HG03439 (cell line): ENCODE data around the gene KNOP1.

Experiments
- ATAC-seq: cut with Tn5 transposase; IDR thresholded peaks from one replicate; pipeline ENCODE4 v1.9.1; 2021; ENCODE audit warnings: mild to moderate bottlenecking, moderate library complexity; ENCODE audit not compliant: unreplicated experiment

KNOP1 gene, protein sequence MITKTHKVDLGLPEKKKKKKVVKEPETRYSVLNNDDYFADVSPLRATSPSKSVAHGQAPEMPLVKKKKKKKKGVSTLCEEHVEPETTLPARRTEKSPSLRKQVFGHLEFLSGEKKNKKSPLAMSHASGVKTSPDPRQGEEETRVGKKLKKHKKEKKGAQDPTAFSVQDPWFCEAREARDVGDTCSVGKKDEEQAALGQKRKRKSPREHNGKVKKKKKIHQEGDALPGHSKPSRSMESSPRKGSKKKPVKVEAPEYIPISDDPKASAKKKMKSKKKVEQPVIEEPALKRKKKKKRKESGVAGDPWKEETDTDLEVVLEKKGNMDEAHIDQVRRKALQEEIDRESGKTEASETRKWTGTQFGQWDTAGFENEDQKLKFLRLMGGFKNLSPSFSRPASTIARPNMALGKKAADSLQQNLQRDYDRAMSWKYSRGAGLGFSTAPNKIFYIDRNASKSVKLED

DNA sequence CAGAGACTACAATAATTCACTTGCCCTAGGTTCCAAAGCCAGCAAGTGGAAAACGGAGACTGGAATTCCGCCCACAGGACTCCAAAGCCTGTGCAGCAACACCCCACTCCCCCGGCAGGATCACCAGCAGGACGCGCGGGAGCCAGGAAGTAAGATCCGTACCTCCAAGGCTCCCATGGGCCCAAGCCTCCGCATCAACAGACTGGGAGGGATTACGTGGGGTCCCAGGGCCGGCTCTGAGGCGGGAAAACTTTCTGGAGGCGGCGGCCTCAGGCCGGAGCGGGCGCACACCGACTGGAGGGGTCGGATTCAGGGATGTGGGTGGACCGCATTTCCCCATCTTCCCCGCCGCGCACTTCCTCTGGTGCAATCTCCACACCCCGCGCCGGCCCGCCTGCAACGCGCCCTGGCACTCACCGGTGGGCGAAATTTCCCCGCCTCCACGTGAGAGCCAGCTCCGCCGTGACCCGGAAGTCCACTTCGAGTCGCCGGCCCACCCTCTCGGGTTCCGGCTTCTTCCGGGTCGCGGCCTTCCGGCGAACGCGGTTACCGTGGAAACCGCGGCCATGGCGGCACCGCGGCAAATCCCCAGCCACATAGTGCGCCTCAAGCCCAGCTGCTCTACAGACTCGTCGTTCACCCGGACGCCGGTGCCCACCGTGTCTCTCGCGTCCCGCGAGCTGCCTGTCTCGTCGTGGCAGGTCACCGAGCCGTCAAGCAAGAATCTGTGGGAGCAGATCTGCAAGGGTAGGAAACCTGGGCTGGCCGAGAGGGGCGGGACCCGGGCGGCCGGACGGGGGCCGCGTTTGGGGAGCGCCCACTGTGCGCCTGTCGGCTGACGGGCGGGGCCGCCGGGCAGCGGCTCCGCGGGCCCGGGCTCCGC, at the start of gene KNOP1, which contains the start of gene IQCK:
KNOP1 (minus strand) TSS at position 487 of the 883 bp plus-strand sequence. CDS start 3,192 bp downstream, outside the sequence.
IQCK (plus strand) TSS at position 531 of the 883 bp plus-strand sequence; CDS start at position 567, 36 bp downstream.
- peak; percentile 95 for ATAC-seq

DNA sequence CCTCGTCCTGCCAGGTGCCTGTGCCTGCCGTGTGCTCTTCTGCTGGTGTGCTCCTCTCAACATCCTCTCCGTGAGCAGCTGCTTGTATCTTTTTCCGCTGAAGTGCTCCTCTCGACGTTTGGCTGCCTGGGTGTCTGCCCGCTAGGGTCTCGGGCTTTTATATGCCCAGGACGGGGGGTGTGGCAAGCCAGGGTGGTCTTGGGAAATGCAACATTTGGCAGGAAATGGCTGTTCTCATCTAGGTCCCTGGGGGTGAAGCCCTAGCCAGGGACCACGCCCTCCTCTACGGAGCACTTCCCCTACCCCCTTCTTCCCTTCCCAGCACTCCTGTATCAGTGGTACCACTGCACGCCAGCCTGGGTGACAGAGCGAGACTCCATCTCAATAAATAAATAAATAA, 49.5 kb upstream of the KNOP1 start:
- no peak for ATAC-seq

DNA sequence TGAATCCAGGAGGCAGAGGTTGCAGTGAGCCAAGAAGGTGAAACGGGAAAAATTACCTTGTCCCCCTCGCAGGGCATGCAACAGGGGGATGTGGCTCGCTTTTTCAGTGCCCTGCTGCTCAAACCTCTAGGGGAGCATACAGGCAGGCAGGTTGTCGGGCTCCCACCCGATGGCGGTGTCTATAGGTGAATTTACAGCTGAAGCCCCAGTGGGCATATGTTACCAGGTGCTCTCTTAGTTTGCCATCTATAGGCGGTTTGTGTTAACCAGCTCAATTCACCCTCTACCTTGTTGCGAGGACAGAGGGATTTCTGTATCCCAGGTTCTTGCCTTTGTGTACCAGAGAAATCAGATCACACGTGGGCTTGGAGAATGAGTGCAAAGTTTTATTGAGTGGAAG, 49.0 kb upstream of the KNOP1 start:
- no peak for ATAC-seq

DNA sequence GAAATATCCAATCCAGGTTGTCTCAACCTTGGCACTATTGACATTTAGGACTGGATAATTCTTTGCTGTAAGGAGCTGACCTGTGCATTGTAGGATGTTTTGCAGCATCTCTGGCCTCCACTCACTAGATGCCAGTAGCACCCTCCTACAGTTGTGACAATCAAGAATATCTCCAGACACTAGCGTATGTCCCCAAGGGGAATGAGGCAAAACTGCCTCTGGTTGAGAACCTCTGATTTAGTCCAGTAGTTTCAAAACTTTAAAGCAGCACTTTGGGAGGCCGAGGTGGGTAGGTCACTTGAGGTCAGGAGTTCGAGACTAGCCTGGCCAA, 48.5 kb upstream of the KNOP1 start:
- ATAC-seq: no peak

DNA sequence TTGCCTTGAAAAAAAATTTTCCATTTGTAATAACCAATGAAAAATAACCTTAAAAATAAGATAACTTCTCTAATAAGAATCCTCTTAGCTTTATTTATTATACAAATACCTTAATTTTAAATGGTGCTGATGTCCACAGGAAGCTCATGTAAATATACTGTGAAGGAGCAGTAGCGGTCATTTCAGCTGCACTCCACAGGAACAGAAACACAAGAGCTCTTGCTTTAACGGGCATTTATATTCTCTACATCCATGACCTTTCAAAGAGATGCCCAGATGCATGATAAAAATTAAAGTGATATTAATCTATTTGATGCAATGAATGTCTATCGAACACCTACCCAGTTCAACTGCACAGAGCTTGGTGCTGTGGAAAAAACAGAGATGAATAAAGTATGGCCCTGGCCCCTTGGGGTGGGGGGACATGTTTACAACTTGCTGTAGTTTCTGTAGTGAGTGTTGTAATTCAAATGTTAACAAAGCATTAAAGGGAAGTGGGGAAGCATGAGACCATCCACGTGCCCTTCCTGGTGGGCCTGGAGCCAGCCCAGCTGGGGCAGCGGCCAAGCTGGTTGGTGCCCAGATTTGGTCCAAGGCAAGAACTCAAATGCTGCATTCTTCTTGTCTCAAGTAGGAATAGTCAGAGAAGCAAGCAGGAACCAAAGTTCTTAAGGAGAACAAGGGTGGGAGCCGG, 48.0 kb upstream of the KNOP1 start:
- ATAC-seq: no peak

DNA sequence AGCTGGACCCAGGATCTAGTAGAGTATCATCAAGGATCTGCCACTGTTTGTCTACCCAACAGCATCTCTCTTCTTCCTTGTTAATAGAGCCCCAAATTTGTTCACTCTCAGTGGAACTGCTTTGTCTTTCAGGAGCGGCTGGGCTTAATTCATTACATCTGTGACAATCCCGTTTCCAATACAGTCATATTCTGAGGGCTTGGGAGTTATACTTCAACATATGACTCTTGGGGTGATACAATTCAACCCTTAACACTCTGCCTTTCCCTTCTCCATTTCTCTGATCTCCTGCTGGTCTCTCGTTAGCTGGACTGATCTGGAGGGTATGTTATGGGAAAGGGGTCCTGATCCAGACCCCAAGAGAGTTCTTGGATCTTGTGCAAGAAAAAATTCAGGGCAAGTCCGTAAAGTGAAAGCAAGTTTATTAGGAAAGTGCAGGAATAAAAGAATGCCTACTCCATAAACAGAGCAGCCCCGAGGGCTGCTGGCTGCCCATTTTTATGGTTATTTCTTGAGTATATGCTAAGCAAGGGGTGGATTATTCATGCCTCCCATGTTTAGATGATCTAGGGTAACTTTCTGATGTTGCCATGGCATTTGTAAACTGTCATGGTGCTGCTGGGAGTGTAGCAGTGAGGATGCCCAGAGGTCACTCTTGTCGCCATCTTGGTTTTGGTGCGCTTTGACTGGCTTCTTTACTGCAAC, 42.5 kb upstream of the KNOP1 start:
- no peak for ATAC-seq

DNA sequence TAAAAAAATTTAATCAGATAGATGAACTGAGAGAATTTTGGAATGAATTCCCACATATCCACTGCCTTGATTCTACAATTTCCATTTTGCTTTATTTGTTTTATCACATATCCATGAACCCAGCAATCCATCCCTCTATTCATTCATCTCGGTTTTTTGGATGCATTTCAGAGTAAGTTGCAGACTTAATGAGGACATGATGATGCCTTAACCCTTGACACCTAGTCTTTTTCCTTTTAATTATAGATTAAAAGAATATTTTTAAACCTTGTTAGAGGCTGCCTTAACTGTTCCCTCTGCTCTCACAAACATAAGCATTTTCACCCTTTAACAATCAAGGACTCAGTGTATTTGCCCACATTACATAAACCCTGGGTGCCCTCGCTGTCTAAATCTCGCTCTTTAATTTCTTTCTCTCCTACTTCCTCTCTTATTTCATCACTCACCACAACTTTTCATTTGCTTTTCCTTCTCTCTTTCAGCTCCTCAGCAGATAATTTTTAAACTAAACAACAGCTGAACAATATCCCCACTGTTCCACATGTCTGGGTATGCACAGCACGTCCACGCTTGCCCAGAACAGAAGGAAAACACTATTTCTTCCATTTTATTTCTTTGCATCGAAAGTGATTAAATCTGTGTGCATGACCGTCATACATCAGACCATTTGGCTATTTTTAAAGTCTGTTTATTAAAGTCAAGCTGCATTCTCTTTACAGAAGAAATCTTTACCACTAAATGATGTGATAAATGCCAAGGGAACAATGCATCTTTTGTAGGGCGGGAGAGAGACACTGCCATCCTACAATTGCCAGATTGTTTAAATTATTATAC, 40.0 kb upstream of the KNOP1 start:
- ATAC-seq: no peak

DNA sequence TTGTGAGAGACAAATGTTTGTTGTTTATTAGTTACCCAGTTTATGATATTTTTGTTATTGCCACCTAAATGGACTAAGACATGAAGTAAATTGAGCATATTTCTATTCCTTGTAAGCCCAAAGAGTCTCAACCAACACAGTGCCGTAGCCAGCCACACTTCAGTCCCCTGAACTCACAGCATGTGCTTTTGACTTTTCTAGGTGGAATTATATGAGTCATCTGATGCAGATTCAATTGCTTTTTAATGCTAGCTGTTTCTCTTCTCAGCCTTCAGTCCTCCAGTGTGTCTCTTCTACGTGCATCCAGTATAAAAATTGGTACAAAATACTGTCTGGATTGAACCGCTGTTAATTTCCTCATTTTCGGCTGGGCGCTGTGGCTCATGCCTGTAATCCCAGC, 39.0 kb upstream of the KNOP1 start:
- no peak for ATAC-seq

DNA sequence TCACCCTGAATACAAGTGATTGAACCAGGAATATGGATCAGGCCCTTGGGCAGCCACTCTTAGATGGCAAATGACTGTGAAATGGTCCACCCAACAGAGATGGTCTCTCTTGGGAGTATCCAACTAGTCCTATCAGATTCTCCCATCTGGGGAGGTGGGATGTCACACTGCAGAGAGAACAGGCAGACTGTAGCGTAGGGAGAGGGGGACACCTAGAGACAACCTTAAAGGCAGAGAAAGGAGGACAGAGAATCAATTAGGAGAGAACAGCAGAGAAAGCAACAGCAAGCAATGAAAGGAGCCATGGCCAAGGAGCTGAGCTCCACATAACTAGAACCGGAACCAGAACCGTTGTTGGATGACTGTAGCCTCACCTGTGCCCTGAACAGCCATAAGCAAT, 37.2 kb upstream of the KNOP1 start:
- no peak for ATAC-seq

DNA sequence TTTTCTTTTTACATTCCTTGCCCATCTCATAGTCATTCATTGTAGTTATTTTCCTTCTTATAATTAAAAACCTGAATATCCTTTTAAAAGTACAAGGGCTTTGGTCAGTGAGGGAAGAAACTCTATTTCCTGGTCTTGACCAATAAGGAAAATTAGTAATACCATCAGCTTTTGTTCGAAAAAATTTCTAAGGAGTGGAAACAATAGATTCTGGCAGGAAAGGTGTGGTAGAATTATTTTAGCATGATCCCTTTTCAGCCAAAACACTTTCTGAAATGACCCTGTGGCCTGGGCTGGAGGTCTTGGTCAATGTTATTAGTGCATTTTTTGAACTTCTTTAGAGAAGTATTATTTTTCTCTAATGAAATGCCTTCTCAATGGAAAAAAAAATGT, 36.6 kb upstream of the KNOP1 start:
- no peak for ATAC-seq

DNA sequence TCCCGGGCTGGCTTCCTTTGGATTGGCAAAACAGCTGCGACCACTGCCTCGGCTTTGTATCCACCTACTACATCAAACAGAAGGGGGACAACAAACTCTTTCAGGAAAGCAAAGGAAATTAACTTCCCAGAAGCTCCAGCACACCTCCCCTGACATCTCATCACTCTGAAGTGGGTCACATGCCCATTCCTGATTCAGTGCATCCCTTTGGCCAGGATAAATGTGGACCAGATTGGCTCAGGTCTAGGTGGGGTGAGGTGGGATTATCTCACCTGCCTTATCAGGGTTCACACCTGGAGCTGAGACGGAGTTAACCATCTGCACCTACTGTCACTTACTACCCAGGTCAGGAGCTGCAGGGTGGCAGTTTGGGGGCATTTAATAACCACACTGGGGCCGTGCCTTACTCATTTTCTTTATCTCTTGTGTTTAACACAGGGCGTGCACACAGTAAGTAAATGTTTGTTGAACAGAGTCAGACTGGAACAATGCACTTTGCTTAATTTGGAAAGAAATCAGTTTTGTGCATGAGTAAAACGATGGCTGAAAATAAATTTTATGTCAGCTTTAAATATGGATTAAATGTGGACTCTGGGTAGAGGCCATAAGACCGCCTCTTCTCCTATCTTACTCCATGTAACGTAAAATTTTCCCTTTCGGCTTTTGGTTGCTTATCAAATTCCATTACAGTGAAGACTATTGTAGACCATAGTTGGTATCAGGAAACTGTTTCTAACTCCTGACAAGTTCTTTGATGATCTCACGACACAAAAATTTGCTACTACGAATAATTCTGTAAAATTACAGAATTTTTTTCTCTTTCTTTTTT, 36.0 kb upstream of the KNOP1 start:
- ATAC-seq: no peak

DNA sequence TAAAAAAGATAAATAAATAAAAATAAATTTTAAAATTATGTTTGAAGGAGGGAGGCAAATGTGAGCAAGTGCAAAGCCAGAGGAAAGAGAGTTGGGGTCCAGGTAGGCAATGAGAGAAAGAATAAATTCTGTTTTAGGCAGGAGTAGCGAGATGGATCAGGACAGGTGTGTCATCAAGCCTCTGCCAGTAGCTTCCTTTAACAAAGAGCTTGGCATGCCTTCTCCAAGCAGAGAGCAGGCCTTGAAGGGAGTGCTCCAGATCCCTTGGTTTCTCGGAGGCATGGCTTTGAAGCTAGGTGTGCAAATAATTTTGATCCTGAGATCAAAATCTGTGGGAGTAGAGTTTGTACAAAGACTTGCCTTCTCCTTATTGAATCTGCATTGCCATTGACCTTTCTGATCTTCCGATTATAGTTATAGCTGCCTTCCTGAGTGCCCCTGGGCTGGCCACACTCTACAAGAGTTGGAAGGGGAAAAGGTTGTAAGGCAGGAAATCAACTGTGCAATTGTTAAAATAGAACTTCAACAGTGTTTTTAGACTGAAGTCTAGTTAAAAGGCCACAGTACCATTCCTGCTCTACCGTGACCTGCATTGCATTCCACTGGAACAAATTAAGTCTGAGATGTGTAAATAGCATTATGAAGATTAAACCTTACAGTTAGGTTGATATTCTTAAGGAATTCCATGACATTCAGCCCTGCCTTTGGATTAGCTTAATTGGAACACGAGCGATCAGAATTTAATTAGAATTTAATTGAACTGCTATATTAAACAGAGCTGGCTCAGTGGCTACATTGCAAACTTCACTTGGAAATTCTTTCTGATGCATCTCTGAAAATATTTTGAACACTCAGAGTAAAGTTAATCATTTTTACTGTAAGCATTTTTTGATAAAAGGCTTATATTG, 33.7 kb upstream of the KNOP1 start:
- no peak for ATAC-seq

DNA sequence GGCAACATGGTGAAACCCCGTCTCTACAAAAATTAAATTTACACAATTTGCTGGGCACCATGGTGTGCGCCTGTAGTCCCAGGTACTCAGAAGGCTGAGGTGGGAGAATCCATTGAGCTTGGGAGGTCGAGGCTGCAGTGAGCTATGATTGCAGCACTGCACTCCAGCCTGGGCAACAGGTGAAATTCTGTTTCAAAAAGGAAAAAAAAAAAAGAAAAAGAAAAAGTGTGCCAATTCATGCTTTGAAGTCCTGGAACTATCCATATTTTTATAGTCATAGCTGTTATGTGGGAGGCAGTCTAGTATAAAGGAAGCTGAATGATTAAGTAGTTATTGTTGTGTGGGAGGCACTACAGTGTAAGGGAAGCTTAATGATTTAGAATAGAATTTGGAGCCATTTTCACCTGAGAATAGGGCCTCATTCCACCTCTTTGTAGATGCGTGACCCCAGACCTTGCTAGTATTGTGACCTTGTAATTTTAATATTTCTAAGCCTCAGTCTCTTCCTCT, 31.6 kb upstream of the KNOP1 start:
- ATAC-seq: no peak

DNA sequence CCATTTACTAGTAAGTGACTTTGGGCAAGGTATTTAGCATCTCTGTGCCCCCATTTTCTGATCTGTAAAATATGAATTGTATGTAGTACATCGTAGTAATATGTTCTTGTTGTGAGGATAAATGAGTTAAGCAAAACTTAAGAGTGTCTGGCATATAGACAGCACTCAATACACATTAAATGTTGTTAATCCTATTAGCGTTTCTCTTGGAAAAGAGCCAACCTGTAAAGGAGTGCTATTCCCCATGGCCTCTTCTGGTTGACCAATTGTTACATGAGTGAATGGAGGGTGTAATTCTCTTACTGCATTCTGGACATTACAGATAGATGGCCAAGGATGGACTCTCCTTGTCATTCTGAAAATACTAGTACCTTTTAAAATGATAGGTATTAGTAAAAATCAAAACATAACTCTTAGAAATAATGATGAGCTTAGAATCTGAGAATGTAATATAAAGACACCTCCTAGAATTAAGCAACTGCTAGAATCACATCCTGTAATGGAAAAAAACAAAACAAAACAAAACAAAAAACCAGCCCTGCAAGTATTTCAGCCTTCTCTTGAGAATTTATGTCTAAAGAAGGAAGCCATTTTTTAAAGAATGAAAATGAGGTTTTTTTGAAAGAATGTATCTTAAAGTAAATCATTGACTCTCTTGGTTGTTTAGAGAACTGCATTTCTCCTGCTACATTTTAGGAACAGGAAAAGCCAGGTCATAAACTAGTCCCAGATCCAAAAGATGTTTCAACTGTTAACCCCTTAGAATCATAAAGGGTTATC, 30.6 kb upstream of the KNOP1 start:
- ATAC-seq: no peak

DNA sequence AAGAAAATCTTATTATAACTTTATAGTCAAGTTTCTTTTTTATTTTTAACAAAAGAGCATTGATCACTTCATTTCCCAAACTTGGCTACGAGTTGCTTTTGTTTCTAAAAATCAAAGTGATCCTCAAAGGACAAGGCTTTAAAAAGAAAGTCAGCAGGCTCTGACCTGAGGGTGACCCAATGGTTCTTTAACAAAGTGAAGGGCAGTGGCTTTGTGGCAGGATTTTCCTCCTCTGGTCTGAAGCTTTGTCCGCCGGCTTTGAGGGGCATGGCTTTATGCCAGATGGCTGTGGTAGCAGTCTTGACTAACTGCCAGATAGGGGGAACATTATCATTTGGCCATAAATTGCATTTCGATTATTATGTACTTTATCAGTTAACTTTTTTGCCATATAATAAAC, 28.5 kb upstream of the KNOP1 start:
- ATAC-seq: no peak

DNA sequence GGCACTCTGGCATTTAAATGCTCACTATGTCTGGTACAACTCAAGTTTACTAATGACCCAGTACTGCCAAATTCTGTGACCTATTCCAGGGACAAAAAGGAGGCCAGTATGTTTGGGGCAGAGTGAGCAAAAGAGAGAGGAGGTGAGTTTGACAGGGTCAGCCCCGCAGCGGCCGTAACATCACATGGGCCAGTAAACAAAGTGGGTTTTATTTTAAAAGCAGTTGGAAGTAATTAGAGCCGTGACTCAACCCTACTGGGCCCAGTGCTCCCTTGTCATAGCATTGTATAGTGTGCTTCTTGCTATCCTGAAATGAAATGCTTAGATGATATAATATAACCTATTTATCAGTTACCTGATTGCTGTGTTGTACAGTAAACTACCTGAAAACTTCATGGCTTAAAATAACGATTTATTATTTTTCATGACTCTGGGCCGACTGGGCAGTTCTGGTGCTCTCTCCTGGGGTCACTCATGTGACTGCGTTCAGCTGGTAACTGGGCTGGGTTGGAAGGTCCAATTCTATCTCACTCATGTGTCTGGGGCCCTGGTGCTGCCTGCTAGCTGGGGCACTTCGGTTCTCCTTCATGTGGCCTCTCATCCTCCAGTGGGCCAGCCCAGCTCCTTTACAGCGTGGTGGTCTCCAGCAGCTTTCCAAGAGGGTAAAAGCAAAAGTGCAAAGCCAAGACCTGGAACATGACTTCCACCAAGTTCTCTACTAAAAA, 27.4 kb upstream of the KNOP1 start:
- ATAC-seq: no peak
